ENCODE measurements around the gene DEXI. TPM values are rescaled to one million over a fixed set of nuclear protein-coding genes. Genes with fewer than 3 reads are reported as not detected.
"Not testable (repeated sequence)": the region's sequence is repeated elsewhere in the genome, so short reads cannot be mapped to it uniquely, and the experiment has no call there.

The DEXI gene
- total and polyA plus RNA-seq, 12 donors: 52.6 to 303 (median 97.1) TPM

DNA sequence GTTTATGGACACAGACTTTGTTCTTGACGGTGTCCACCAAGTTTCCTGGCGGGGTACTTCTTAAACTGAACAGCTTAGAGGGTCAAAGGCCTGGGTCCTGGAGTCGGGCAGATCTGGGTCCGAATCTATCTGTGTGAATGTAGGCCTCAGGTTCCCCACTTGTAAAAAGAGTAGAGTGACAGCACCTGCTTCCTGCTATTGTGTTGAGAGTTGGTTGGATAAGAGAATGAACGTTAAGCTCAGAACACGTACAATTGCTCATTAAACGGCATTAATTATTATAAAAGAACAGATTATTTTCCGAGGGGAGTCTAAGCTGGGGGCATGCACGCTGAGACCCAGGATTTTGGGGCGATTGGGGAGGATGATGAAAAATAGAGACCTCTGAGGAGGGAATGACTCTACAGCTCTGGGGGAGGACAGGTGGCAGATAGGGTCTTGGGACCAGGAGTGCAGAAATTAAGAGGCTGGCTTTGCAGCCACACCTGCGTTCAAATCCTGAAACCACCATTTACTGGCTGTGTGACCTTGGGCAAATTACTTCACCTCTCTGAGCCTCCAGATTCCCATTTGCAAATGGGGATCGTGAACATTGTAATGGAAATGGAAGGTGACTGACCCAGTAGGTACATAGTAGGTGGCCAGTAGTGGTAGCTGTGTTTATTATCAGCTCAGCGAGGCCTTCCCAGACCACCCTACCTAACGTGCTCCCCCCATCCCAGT, 3.0 kb upstream of the DEXI start:
- 30 to 35% (median 33%) methylated on average over 14 of the region's 14 CpGs for WGBS, 4 donors
- no peaks in the 10 kb centered on the region for H3K27me3 ChIP-seq
- peak overlapping the region in 3 of 4 donors; percentile 69 to 95 (median 86) for H3K4me3 ChIP-seq
- TF ChIP-seq, protein P1, sequence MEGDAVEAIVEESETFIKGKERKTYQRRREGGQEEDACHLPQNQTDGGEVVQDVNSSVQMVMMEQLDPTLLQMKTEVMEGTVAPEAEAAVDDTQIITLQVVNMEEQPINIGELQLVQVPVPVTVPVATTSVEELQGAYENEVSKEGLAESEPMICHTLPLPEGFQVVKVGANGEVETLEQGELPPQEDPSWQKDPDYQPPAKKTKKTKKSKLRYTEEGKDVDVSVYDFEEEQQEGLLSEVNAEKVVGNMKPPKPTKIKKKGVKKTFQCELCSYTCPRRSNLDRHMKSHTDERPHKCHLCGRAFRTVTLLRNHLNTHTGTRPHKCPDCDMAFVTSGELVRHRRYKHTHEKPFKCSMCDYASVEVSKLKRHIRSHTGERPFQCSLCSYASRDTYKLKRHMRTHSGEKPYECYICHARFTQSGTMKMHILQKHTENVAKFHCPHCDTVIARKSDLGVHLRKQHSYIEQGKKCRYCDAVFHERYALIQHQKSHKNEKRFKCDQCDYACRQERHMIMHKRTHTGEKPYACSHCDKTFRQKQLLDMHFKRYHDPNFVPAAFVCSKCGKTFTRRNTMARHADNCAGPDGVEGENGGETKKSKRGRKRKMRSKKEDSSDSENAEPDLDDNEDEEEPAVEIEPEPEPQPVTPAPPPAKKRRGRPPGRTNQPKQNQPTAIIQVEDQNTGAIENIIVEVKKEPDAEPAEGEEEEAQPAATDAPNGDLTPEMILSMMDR (IDR thresholded peaks at IDR 0.05): no peak
- no peak for TF ChIP-seq POLR2A (IDR thresholded peaks at IDR 0.05)
- DNase-seq: peak in 1 of 7 donors; percentile 10
- H3K9me3 ChIP-seq (replicated peaks in 1 of 3): no peaks in the 10 kb centered on the region
- H3K36me3 ChIP-seq (replicated peaks in 1 of 2): no peaks in the 10 kb centered on the region
- peak overlapping the region in 2 of 5 donors; percentile 1 to 40 for H3K27ac ChIP-seq
- intact Hi-C loops (cut with DNase I): no loop called here
- H3K4me1 ChIP-seq (replicated peaks in 1 of 2): peaks cover 21 to 52% of the 10 kb centered on the region in 2 donors

DNA sequence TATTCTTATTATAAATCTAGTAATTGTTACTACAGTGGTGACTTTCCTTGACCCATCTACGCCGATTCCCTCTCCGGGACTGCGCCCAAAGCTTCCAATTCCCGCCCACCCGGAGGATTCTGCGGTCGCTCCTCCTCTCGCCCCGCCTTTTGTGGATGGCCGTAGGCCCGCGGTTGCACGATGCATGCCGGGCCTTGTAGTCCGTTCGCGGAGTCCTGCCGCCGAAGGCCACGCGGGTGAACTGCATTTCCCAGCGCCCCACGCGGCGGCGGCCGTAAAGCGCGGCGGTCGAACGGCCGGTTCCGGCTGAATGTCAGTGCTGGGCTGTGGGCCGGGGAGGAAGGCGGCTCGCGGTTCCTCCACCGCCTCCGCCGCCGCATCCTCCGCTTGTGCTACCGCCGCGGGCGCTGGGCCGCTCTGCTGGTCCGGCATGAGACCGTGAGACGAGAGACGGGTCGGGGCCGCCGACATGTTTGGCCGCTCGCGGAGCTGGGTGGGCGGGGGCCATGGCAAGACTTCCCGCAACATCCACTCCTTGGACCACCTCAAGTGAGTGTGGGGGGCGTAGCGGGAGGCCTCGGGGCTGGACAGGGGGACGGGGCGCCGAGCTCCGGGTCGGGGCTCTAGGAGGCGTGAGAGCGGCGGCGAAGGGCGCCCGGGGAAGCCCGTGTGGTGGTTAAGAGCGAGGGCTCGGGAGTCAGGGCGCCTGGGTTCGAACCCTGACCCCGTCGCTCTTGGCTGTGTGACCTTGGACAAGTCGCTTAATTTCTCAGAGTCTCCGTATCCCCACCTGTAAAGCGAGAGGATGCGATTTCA, 2.2 kb upstream of the DEXI start, which contains the start of gene CLEC16A:
CLEC16A (plus strand) TSS at position 316 of the 816 bp plus-strand sequence; CDS start at position 470, 154 bp downstream.
- H3K4me1 ChIP-seq (replicated peaks in 1 of 2): peaks cover 29 to 52% of the 10 kb centered on the region in 2 donors
- intact Hi-C loops (cut with DNase I): no loop called here
- 0% methylated on average over 9 to 86 of the region's 86 CpGs for WGBS, 4 donors

DNA sequence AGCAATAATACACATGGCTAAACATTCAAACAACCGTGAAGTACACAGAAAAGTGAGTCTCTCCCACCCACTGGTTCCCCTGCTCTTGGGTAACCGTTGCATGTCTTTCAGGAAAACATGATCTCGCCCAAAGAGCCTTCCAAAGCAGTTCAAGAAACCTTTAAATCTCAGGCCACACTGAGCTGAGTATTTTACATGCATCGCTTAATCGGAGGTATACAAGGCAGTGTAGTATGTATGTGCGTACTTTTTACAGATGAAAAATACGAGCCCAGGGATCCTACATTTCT, 741 bp upstream of the DEXI start:
- intact Hi-C loops (cut with DNase I): no loop called here
- no peak for DNase-seq
- TF ChIP-seq POLR2A (IDR thresholded peaks at IDR 0.05): no peak
- TF ChIP-seq, protein P1 (IDR thresholded peaks at IDR 0.05): no peak
- Histone ChIP-seq H3K27ac (peak overlapping the region in 4 of 5 donors; percentile 5 to 93 (median 85)), H3K36me3 (replicated peaks in 1 of 2) (no peaks in the 10 kb centered on the region), H3K4me1 (replicated peaks in 1 of 2) (peaks cover 43 to 61% of the 10 kb centered on the region in 2 donors), H3K9me3 (replicated peaks in 1 of 3) (no peaks in the 10 kb centered on the region), H3K27me3 (no peaks in the 10 kb centered on the region), H3K4me3 (peak overlapping the region in 1 of 4 donors; percentile 96)
- 87 to 91% (median 89%) methylated on average over 7 of the region's 7 CpGs for WGBS, 4 donors

More for the DNA sequence above, 2.2 kb upstream of the DEXI start, which contains the start of gene CLEC16A:
- Histone ChIP-seq H3K27me3 (no peaks in the 10 kb centered on the region), H3K9me3 (replicated peaks in 1 of 3) (no peaks in the 10 kb centered on the region), H3K36me3 (replicated peaks in 1 of 2) (no peaks in the 10 kb centered on the region), H3K27ac (peak within 1 kb of the TSS; percentile 40 to 93 (median 56)), H3K4me3 (peak within 1 kb of the TSS; percentile 69 to 99 (median 90))
- TF ChIP-seq POLR2A (IDR thresholded peaks at IDR 0.05): peak; percentile 75 to 89
- TF ChIP-seq, protein P1 (IDR thresholded peaks at IDR 0.05): peak in 2 of 6 experiments; percentile 19 to 50
- peak; percentile 98 to 99 (median 99) for DNase-seq

DNA sequence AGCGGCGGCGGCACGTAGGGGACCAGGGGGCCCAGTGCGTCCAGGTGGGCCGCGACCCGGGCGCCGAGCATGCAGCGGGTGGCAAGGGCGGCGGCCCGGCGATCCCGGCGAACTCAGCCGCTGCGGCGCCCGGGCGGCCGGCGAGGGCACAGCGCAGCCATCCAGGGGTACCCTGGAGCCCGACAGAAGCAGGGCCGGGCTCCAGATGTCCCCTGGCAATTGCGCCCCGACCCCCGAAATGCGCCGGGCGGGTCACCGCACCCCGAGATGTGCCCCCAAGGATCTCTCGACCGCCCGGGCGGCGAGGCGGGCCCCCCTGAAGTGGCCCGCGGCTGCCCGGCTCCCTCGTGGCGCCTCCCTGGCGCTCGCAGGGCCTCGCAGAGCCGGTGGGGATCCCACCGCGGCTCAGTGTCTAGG, 325 bp downstream of the DEXI start:
- intact Hi-C loops (cut with DNase I); H3K9me3 ChIP-seq (replicated peaks in 1 of 3); H3K27me3 ChIP-seq; DNase-seq; H3K36me3 ChIP-seq (replicated peaks in 1 of 2): not testable (repeated sequence)
- Histone ChIP-seq H3K4me3 (peak overlapping the region in 3 of 4 donors; percentile 11 to 96 (median 74)), H3K4me1 (replicated peaks in 1 of 2) (peaks cover 54 to 72% of the 10 kb centered on the region in 2 donors), H3K27ac (peak overlapping the region in 4 of 5 donors; percentile 71 to 93 (median 85))
- peak in 1 of 2 donors; percentile 61 for TF ChIP-seq POLR2A (IDR thresholded peaks at IDR 0.05)
- WGBS, 4 donors: 0% methylated on average over 4 to 50 of the region's 52 CpGs; no CpG with 5 or more reads in 1 of the 4 donors

All from adrenal gland (tissue), 12 donors.